ENCODE measurements around the gene GPT2. TPM values are rescaled to one million over a fixed set of nuclear protein-coding genes. Genes with fewer than 3 reads are reported as not detected.
A peak's percentile ranks its signal among the peaks of the same experiment; 100 is the strongest.

The GPT2 gene
- total RNA-seq, 2 donors from 2014 or later = 36.5 to 38.2 TPM

GRCh38 chr16:46908540-46909372 lies 24.6 kb downstream of the GPT2 start:
- H3K4me3 Mint-ChIP-seq = no peak overlapping the region
- H3K27ac Mint-ChIP-seq = no peak overlapping the region
- H3K4me1 Mint-ChIP-seq (ENCODE audit: low read depth) = peaks cover 13% of the 10 kb centered on the region
- H3K27me3 Mint-ChIP-seq (ENCODE audit: low read depth) = no peaks in the 10 kb centered on the region
- DNase-seq = peak; percentile 56 to 59
- H3K36me3 Mint-ChIP-seq (ENCODE audit: insufficient read depth in 2 of 2) = peaks cover 3 to 8% of the 10 kb centered on the region in 2 donors
- no peaks in the 10 kb centered on the region for H3K9me3 Mint-ChIP-seq
- ATAC-seq (replicated peaks in 1 of 2) = peak in 1 of 2 donors; percentile 66

GRCh38 chr16:46911038-46911437 lies 26.9 kb downstream of the GPT2 start:
- DNase-seq (no peak), ATAC-seq (replicated peaks in 1 of 2) (no peak)
- Mint-ChIP-seq H3K27me3 (ENCODE audit: low read depth) (no peaks in the 10 kb centered on the region), H3K9me3 (no peaks in the 10 kb centered on the region), H3K4me3 (peak overlapping the region in 1 of 2 donors; percentile 13), H3K36me3 (ENCODE audit: insufficient read depth in 2 of 2) (peaks cover 12 to 18% of the 10 kb centered on the region in 2 donors), H3K4me1 (ENCODE audit: low read depth) (peaks cover 13% of the 10 kb centered on the region), H3K27ac (no peak overlapping the region)

GRCh38 chr16:46911650-46912049 lies 27.5 kb downstream of the GPT2 start:
- DNase-seq (no peak), ATAC-seq (replicated peaks in 1 of 2) (no peak)
- Mint-ChIP-seq H3K4me1 (ENCODE audit: low read depth) (peaks cover 13% of the 10 kb centered on the region), H3K27ac (no peak overlapping the region), H3K9me3 (no peaks in the 10 kb centered on the region), H3K27me3 (ENCODE audit: low read depth) (no peaks in the 10 kb centered on the region), H3K4me3 (no peak overlapping the region), H3K36me3 (ENCODE audit: insufficient read depth in 2 of 2) (peaks cover 12 to 18% of the 10 kb centered on the region in 2 donors)

- H3K4me1 Mint-ChIP-seq (ENCODE audit: low read depth) = peaks cover 9% of the 10 kb centered on the region
- no peaks in the 10 kb centered on the region for H3K27me3 Mint-ChIP-seq (ENCODE audit: low read depth)
- H3K4me3 Mint-ChIP-seq = no peak overlapping the region
- H3K27ac Mint-ChIP-seq = no peak overlapping the region
- no peaks in the 10 kb centered on the region for H3K9me3 Mint-ChIP-seq
- no peak for DNase-seq
- peaks cover 12 to 23% of the 10 kb centered on the region in 2 donors for H3K36me3 Mint-ChIP-seq (ENCODE audit: insufficient read depth in 2 of 2)
- no peak for ATAC-seq (replicated peaks in 1 of 2)
Measured at GRCh38 chr16:46914556-46915201, 30.5 kb downstream of the GPT2 start.

- no peaks in the 10 kb centered on the region for H3K27me3 Mint-ChIP-seq (ENCODE audit: low read depth)
- ATAC-seq (replicated peaks in 1 of 2) (no peak), DNase-seq (no peak)
- peaks cover 10 to 22% of the 10 kb centered on the region in 2 donors for H3K36me3 Mint-ChIP-seq (ENCODE audit: insufficient read depth in 2 of 2)
- H3K9me3 Mint-ChIP-seq = no peaks in the 10 kb centered on the region
- H3K27ac Mint-ChIP-seq = no peak overlapping the region
- no peak overlapping the region for H3K4me3 Mint-ChIP-seq
- H3K4me1 Mint-ChIP-seq (ENCODE audit: low read depth) = peaks cover 9% of the 10 kb centered on the region
Measured at GRCh38 chr16:46915483-46916025, 31.4 kb downstream of the GPT2 start.

GRCh38 chr16:46916980-46917379 lies 32.8 kb downstream of the GPT2 start:
- no peak overlapping the region for H3K4me3 Mint-ChIP-seq
- H3K4me1 Mint-ChIP-seq (ENCODE audit: low read depth) = no peaks in the 10 kb centered on the region
- peaks cover 11 to 17% of the 10 kb centered on the region in 2 donors for H3K36me3 Mint-ChIP-seq (ENCODE audit: insufficient read depth in 2 of 2)
- H3K27me3 Mint-ChIP-seq (ENCODE audit: low read depth) = no peaks in the 10 kb centered on the region
- no peaks in the 10 kb centered on the region for H3K9me3 Mint-ChIP-seq
- DNase-seq (no peak), ATAC-seq (replicated peaks in 1 of 2) (no peak)
- no peak overlapping the region for H3K27ac Mint-ChIP-seq

- no peak overlapping the region for H3K4me3 Mint-ChIP-seq
- no peaks in the 10 kb centered on the region for H3K9me3 Mint-ChIP-seq
- peaks cover 11 to 17% of the 10 kb centered on the region in 2 donors for H3K36me3 Mint-ChIP-seq (ENCODE audit: insufficient read depth in 2 of 2)
Measured at GRCh38 chr16:46918400-46918799, 34.2 kb downstream of the GPT2 start.

GRCh38 chr16:46918905-46919792 lies 35.0 kb downstream of the GPT2 start:
- Mint-ChIP-seq H3K27me3 (ENCODE audit: low read depth) (no peaks in the 10 kb centered on the region), H3K27ac (no peak overlapping the region), H3K9me3 (no peaks in the 10 kb centered on the region), H3K4me1 (ENCODE audit: low read depth) (no peaks in the 10 kb centered on the region), H3K4me3 (peak overlapping the region; percentile 3 to 6), H3K36me3 (ENCODE audit: insufficient read depth in 2 of 2) (peaks cover 11 to 17% of the 10 kb centered on the region in 2 donors)
- peak; percentile 37 to 70 for ATAC-seq (replicated peaks in 1 of 2)
- peak; percentile 4 to 13 for DNase-seq

More at GRCh38 chr16:46918400-46918799, 34.2 kb downstream of the GPT2 start:
- Mint-ChIP-seq H3K27ac (no peak overlapping the region), H3K4me1 (ENCODE audit: low read depth) (no peaks in the 10 kb centered on the region), H3K27me3 (ENCODE audit: low read depth) (no peaks in the 10 kb centered on the region)
- no peak for DNase-seq
- no peak for ATAC-seq (replicated peaks in 1 of 2)

- H3K27me3 Mint-ChIP-seq (ENCODE audit: low read depth) = no peaks in the 10 kb centered on the region
- no peaks in the 10 kb centered on the region for H3K4me1 Mint-ChIP-seq (ENCODE audit: low read depth)
- DNase-seq = no peak
- H3K4me3 Mint-ChIP-seq = no peak overlapping the region
- H3K36me3 Mint-ChIP-seq (ENCODE audit: insufficient read depth in 2 of 2) = peaks cover 6 to 10% of the 10 kb centered on the region in 2 donors
- ATAC-seq (replicated peaks in 1 of 2) = no peak
- no peaks in the 10 kb centered on the region for H3K9me3 Mint-ChIP-seq
- no peak overlapping the region for H3K27ac Mint-ChIP-seq
Measured at GRCh38 chr16:46920402-46921068, 36.4 kb downstream of the GPT2 start.

- H3K4me3 Mint-ChIP-seq = no peak overlapping the region
- H3K36me3 Mint-ChIP-seq (ENCODE audit: insufficient read depth in 2 of 2) = peaks cover 2 to 7% of the 10 kb centered on the region in 2 donors
- peaks cover 4% of the 10 kb centered on the region for H3K4me1 Mint-ChIP-seq (ENCODE audit: low read depth)
- ATAC-seq (replicated peaks in 1 of 2) (no peak), DNase-seq (no peak)
- no peaks in the 10 kb centered on the region for H3K27me3 Mint-ChIP-seq (ENCODE audit: low read depth)
- no peaks in the 10 kb centered on the region for H3K9me3 Mint-ChIP-seq
- H3K27ac Mint-ChIP-seq = no peak overlapping the region
Measured at GRCh38 chr16:46922239-46922638, 38.1 kb downstream of the GPT2 start.

GRCh38 chr16:46923513-46924295 lies 39.5 kb downstream of the GPT2 start:
- no peak overlapping the region for H3K4me3 Mint-ChIP-seq
- H3K4me1 Mint-ChIP-seq (ENCODE audit: low read depth) = peaks cover 12% of the 10 kb centered on the region
- DNase-seq (no peak), ATAC-seq (replicated peaks in 1 of 2) (no peak)
- H3K27me3 Mint-ChIP-seq (ENCODE audit: low read depth) = no peaks in the 10 kb centered on the region
- H3K27ac Mint-ChIP-seq = no peak overlapping the region
- H3K36me3 Mint-ChIP-seq (ENCODE audit: insufficient read depth in 2 of 2) = peaks cover 2 to 3% of the 10 kb centered on the region in 2 donors
- no peaks in the 10 kb centered on the region for H3K9me3 Mint-ChIP-seq

- Mint-ChIP-seq H3K27me3 (ENCODE audit: low read depth) (no peaks in the 10 kb centered on the region), H3K9me3 (no peaks in the 10 kb centered on the region), H3K36me3 (ENCODE audit: insufficient read depth in 2 of 2) (peaks cover 5 to 7% of the 10 kb centered on the region in 2 donors), H3K27ac (no peak overlapping the region), H3K4me3 (no peak overlapping the region), H3K4me1 (ENCODE audit: low read depth) (peaks cover 12% of the 10 kb centered on the region)
- ATAC-seq (replicated peaks in 1 of 2) = no peak
- DNase-seq = no peak
Measured at GRCh38 chr16:46924402-46924801, 40.2 kb downstream of the GPT2 start.
